GM19351 (cell line): Measurements from ENCODE around the gene WFDC1.

Experiments used
- ATAC-seq: cut with Tn5 transposase; IDR thresholded peaks from one replicate; pipeline ENCODE4 v1.9.1; 2021; ENCODE audit warnings: mild to moderate bottlenecking, moderate library complexity; ENCODE audit not compliant: unreplicated experiment

Gene WFDC1

GRCh38 chr16:84299734-84300440 is 5.2 kb downstream of the WFDC1 start:
- ATAC-seq: no peak

GRCh38 chr16:84302111-84302954 is 7.7 kb downstream of the WFDC1 start:
- no peak for ATAC-seq

- no peak for ATAC-seq
Observed at GRCh38 chr16:84303023-84303422, 8.3 kb downstream of the WFDC1 start.

GRCh38 chr16:84303516-84303915 is 8.8 kb downstream of the WFDC1 start:
- no peak for ATAC-seq

- no peak for ATAC-seq
Observed at GRCh38 chr16:84306564-84306963, 11.9 kb downstream of the WFDC1 start.

GRCh38 chr16:84307209-84307954 is 12.7 kb downstream of the WFDC1 start:
- no peak for ATAC-seq

- ATAC-seq: no peak
Observed at GRCh38 chr16:84308120-84308519, 13.4 kb downstream of the WFDC1 start.

- no peak for ATAC-seq
Observed at GRCh38 chr16:84310642-84311041, 16.0 kb downstream of the WFDC1 start.

GRCh38 chr16:84312783-84313382 is 18.2 kb downstream of the WFDC1 start:
- no peak for ATAC-seq

GRCh38 chr16:84313921-84314320 is 19.2 kb downstream of the WFDC1 start:
- no peak for ATAC-seq

- ATAC-seq: no peak
Observed at GRCh38 chr16:84314373-84314772, 19.7 kb downstream of the WFDC1 start.

- ATAC-seq: no peak
Observed at GRCh38 chr16:84314814-84315213, 20.1 kb downstream of the WFDC1 start.

- no peak for ATAC-seq
Observed at GRCh38 chr16:84315422-84315821, 20.7 kb downstream of the WFDC1 start.

GRCh38 chr16:84318091-84318975 is 23.7 kb downstream of the WFDC1 start:
- ATAC-seq: no peak

- no peak for ATAC-seq
Observed at GRCh38 chr16:84319146-84319760, 24.6 kb downstream of the WFDC1 start.

GRCh38 chr16:84320511-84320910 is 25.8 kb downstream of the WFDC1 start:
- no peak for ATAC-seq

- no peak for ATAC-seq
Observed at GRCh38 chr16:84321932-84322331, 27.3 kb downstream of the WFDC1 start.

GRCh38 chr16:84322749-84323148 is 28.1 kb downstream of the WFDC1 start:
- no peak for ATAC-seq

GRCh38 chr16:84323606-84324005 is 28.9 kb downstream of the WFDC1 start:
- no peak for ATAC-seq
